Stimulated activated naive CD8-positive, alpha-beta T cell treated with anti-CD3 and anti-CD28 coated beads, Interleukin-15, amount 100 ng/mL, for 72 hours (primary cell): ENCODE results near the gene ITGA1.

Experiments
- ATAC-seq: fragments of 150-1000 bp; cut with Tn5 transposase; 2 replicates; pipeline ENCODE4 v1.10.0; 2021; ENCODE audit warnings: mild to moderate bottlenecking, moderate library complexity
- DNase-seq, 2 donors: peaks; one replicate each; pipeline ENCODE4 v3.0.0; 2021 to 2022
- H3K27ac Mint-ChIP-seq, 2 donors: one replicate each; pipeline ENCODE4 v1.8.0; 2022; ENCODE audit warnings: mild to moderate bottlenecking in 2 of 2, mixed read lengths in 2 of 2, moderate library complexity in 2 of 2
- H3K27me3 Mint-ChIP-seq: one replicate; pipeline ENCODE4 v1.8.0; 2022; ENCODE audit warnings: mixed read lengths
- H3K4me1 Mint-ChIP-seq: one replicate; pipeline ENCODE4 v1.8.0; 2022; ENCODE audit warnings: mild to moderate bottlenecking, mixed read lengths
- H3K4me3 Mint-ChIP-seq, 2 donors: one replicate each; pipeline ENCODE4 v1.8.0; 2022; ENCODE audit warnings: mild to moderate bottlenecking in 2 of 2, mixed read lengths in 2 of 2, moderate library complexity in 1 of 2
- H3K9me3 Mint-ChIP-seq, 2 donors: one replicate each; pipeline ENCODE4 v1.8.0; 2022; ENCODE audit warnings: mixed read lengths in 2 of 2

Gene ITGA1

DNA sequence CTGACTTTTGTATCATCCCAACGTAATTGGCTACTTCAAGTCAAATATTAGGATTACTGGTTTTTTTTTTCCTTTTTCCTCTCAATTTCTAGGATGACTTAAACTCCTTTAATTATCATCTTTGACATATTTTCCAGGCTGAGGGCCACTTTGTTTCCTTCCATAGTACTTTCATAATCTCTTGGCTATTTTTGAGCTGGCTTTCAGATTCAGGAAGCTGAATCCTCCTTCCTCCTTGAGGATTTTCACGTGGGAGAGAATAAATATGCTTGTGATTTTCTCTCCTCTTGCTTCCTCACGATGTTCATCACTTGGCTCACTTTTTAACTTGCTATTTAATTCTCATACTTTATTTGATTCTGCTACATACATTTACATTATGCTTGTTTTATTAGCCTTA lies 88.1 kb downstream of the ITGA1 start:
- no peaks in the 10 kb centered on the region for H3K9me3 Mint-ChIP-seq
- no peaks in the 10 kb centered on the region for H3K4me1 Mint-ChIP-seq
- no peak overlapping the region for H3K27ac Mint-ChIP-seq
- no peaks in the 10 kb centered on the region for H3K27me3 Mint-ChIP-seq
- DNase-seq (no peak), ATAC-seq (no peak)
- no peak overlapping the region for H3K4me3 Mint-ChIP-seq

DNA sequence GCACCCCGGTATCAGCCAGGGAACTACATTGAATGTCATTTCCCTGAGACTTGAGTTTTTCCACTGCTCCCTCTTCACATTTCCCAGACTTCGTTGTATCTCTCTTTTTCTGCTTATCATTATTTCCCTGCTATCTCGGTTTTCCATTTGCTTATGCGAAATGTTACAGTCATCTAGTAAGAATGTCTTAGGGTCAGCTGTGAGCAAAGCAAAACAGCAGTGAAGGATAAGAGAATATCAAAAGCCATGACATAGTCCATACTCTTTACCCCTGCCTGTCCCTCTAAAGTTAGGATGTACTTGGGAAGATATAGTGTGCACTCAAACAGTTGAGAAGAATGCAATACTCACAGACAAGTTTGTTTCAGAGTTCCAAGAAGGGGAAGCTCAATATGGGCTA lies 88.7 kb downstream of the ITGA1 start:
- no peaks in the 10 kb centered on the region for H3K9me3 Mint-ChIP-seq
- no peak for ATAC-seq
- no peaks in the 10 kb centered on the region for H3K27me3 Mint-ChIP-seq
- no peaks in the 10 kb centered on the region for H3K4me1 Mint-ChIP-seq
- DNase-seq: no peak
- H3K4me3 Mint-ChIP-seq: no peak overlapping the region
- H3K27ac Mint-ChIP-seq: no peak overlapping the region

DNA sequence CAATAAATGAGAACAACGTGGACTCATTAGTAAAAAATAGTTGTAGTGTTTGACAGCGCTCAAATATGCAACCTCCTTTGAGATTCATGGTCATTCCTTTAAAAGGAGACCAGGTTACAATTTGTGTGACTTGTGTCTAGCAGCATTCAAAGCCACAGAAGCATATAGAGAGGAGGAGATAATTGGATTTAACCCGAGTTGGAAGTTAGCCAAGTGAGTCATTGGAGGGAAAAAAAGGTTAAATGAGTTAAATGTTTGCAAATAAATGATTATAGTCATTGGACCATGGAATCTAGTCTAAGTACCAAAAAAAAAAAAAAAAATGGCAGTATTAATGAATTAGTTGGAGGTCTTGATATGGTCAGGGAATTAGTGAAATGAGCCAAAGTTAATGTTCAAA lies 90.9 kb downstream of the ITGA1 start:
- Mint-ChIP-seq H3K4me3 (no peak overlapping the region), H3K27me3 (no peaks in the 10 kb centered on the region), H3K4me1 (no peaks in the 10 kb centered on the region), H3K9me3 (no peaks in the 10 kb centered on the region), H3K27ac (no peak overlapping the region)
- ATAC-seq (no peak), DNase-seq (no peak)

DNA sequence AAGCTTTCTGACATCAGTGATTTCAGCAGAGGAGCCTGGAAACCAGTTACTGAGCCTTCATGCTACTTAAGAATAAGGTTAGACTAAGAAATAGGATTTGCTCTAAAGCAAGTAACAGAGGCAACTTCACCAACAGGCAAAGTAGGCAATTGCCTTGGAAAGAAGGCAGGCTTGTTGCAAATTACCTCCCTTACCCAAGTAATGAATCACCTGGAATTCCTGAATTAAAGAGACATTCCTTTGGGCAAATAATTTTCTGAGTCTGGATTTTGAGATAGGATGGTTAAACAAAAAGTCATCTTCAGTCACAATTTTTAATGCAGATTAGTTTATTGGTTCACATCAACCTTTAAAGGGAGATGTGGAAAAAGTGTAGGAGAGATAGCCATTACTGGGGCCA lies 92.8 kb downstream of the ITGA1 start:
- Mint-ChIP-seq H3K27me3 (no peaks in the 10 kb centered on the region), H3K27ac (no peak overlapping the region), H3K9me3 (no peaks in the 10 kb centered on the region), H3K4me1 (no peaks in the 10 kb centered on the region), H3K4me3 (no peak overlapping the region)
- no peak for DNase-seq
- ATAC-seq: no peak

DNA sequence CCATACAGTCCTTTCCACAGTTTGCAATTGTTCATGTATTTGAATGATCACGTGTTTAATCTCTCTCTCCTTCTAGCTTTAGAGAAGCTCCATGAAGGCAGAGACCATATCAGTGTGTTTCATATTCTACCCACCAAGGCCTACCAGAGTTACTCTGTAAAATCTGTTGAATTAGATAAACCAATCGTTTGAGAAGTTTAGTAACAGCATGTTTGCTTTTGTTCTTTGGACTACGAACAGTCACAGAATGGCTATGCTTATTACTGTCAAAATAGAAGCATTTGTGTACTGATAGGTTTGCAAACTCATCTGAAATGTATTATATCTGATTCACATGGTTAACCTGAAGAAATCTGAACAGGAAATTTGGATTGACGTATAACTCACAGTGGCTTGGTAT lies 93.8 kb downstream of the ITGA1 start:
- DNase-seq (no peak), ATAC-seq (no peak)
- H3K27ac Mint-ChIP-seq: no peak overlapping the region
- no peaks in the 10 kb centered on the region for H3K9me3 Mint-ChIP-seq
- H3K4me1 Mint-ChIP-seq: no peaks in the 10 kb centered on the region
- no peak overlapping the region for H3K4me3 Mint-ChIP-seq
- no peaks in the 10 kb centered on the region for H3K27me3 Mint-ChIP-seq

DNA sequence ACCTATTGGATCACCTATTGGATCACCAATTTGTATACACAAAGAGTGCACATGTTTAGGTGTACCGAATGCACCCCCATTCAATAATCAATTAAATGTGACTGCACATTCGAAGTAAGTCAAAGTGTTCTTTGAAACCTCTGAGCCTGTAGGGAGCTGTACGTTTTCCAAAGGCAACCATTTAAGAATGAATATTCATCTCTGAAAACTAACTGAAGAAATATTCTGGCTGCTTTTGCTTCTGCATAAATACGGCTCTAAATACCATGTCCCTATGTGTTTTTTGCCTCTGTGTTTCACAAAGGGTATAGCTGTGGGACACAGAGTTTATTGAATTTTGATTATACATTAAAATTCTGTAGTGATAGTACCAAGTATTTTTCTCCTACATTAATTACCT lies 95.4 kb downstream of the ITGA1 start:
- no peak for ATAC-seq
- H3K4me3 Mint-ChIP-seq: no peak overlapping the region

DNA sequence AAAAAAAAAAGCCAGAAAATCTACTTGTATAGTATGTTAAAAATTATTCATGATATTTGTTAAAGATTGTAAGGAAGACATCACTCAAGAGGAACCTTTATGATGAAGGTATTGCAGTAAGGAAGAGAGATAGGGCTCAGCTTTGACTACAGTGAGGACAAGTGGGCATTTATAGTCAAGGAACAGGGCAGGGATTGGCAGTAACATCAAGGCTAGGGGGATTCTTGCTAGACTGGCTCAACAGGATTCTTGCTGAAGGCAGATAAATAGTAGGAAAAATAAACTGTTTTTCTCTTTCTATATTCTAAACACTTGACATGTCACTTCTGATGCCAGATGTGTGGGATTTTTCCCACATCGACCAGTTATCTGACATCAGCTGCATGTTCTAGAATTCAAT lies 96.7 kb downstream of the ITGA1 start:
- Mint-ChIP-seq H3K9me3 (no peaks in the 10 kb centered on the region), H3K4me1 (no peaks in the 10 kb centered on the region), H3K27me3 (no peaks in the 10 kb centered on the region), H3K4me3 (no peak overlapping the region), H3K27ac (no peak overlapping the region)
- no peak for DNase-seq
- ATAC-seq: no peak

More for the DNA sequence above, 95.4 kb downstream of the ITGA1 start:
- Mint-ChIP-seq H3K27ac (no peak overlapping the region), H3K4me1 (no peaks in the 10 kb centered on the region), H3K27me3 (no peaks in the 10 kb centered on the region), H3K9me3 (no peaks in the 10 kb centered on the region)
- no peak for DNase-seq

DNA sequence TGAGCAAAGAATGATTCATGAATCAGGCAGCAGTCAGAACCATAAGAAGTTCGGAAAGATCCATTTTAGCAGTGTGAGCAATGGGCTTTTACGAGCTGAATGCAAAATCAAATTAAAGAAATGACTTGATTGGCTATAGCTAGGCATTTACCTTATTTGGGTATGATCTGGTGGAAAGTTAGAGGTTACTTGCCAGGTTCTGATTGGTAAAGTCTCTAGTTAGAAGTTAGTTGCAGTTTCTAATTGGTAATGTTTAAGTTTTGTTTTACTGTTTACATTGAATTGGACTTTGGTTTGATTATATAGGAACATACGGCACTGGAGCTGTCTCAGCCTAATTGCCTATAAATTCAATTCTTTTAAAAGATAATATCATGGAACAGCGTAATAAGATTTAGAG lies 97.9 kb downstream of the ITGA1 start:
- H3K9me3 Mint-ChIP-seq: no peaks in the 10 kb centered on the region
- no peaks in the 10 kb centered on the region for H3K4me1 Mint-ChIP-seq
- DNase-seq: no peak
- no peak overlapping the region for H3K4me3 Mint-ChIP-seq
- ATAC-seq: no peak
- no peaks in the 10 kb centered on the region for H3K27me3 Mint-ChIP-seq
- no peak overlapping the region for H3K27ac Mint-ChIP-seq

DNA sequence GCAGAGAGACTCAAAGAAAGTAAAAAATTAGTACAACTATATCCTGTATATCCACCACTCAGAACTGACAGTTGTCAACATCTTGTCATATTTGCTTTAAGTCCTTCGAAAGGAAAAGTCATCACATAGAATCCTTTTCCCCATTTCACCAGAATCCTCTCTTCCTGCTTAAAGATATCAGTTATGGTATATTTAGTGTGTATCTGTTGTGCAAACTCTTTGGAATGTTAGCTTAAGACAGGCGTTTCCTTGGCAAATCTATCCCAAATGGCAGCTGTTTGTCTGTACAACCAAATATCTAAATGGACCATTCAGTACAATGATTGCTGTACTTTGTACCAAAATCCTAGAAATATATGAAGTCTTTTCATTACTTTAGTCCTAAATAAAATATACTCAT lies 98.5 kb downstream of the ITGA1 start:
- no peak for ATAC-seq
- H3K9me3 Mint-ChIP-seq: no peaks in the 10 kb centered on the region
- no peaks in the 10 kb centered on the region for H3K27me3 Mint-ChIP-seq
- no peaks in the 10 kb centered on the region for H3K4me1 Mint-ChIP-seq
- peak overlapping the region in 1 of 2 donors; percentile 27 for H3K27ac Mint-ChIP-seq
- DNase-seq: no peak
- no peak overlapping the region for H3K4me3 Mint-ChIP-seq

DNA sequence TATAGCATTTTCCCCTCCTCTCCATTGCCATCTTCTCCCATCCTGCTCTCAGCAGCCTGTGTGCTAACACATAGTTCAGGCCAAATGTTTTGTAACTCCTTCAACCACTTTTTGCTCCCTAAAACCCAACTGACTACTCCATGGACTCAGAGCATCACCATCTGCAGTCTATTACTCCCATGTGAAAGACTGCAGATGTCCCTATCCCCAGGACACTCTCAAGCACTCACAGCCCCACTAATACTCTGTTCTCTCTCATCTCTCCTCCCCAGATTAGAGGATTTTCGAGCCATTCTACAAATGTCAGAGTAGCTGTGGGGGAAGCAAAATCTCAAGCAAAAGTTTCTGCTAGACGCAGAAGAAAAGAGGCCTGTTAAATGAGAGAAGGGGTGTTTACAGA lies 99.3 kb downstream of the ITGA1 start:
- Mint-ChIP-seq H3K4me3 (no peak overlapping the region), H3K27me3 (no peaks in the 10 kb centered on the region), H3K4me1 (no peaks in the 10 kb centered on the region), H3K27ac (no peak overlapping the region), H3K9me3 (no peaks in the 10 kb centered on the region)
- ATAC-seq (no peak), DNase-seq (no peak)

DNA sequence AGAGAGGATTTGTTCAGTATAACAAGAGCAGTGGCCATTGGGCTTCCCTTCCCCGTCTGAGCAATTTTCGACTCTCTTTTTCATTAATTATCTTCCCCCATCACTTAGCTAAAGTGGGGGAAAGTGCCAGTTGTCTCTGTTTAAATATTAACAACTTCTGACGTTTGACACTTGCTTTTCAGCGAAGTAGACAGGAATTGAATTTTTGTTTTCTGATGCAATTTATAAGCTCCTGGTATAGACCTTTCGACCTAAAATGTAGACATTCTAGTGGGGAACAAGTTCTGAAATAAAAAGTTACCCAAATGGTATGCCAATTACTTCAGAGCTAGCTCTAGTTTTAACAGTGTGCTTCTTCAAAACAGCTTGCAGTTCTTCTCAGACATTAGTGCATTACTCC lies 100.6 kb downstream of the ITGA1 start:
- ATAC-seq (no peak), DNase-seq (no peak)
- Mint-ChIP-seq H3K27ac (no peak overlapping the region), H3K27me3 (no peaks in the 10 kb centered on the region), H3K4me3 (no peak overlapping the region), H3K9me3 (no peaks in the 10 kb centered on the region), H3K4me1 (no peaks in the 10 kb centered on the region)

DNA sequence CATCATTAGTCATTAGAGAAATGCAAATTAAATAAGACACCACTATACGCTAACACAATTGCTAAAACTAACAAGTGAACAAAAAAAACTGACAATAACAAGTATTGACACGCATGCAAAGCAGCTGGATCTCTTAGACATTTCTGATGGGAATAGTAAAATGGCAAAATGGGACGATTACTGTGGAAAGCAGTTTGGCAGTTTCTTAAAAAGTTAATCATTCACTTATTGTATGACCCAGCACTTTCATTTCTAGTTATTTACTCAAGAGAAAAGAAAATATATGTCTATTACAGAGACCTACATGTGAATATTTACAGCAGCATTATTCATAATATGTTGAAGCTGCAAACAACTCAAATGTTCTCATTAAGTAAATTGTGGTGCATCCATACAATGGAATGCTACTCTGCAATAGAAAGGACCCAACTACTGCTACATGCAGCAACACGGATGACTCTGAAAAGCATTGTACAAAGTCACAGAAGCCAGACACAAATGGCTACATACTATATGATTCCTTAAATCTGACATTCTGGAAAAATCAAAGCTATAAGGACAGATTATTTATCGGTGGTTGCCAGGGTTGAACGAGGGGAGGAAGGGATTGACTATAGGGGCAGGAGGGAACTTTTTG lies 104.6 kb downstream of the ITGA1 start:
- ATAC-seq (no peak), DNase-seq (no peak)
- no peaks in the 10 kb centered on the region for H3K27me3 Mint-ChIP-seq
- no peaks in the 10 kb centered on the region for H3K4me1 Mint-ChIP-seq
- no peaks in the 10 kb centered on the region for H3K9me3 Mint-ChIP-seq
- H3K27ac Mint-ChIP-seq: no peak overlapping the region
- no peak overlapping the region for H3K4me3 Mint-ChIP-seq

DNA sequence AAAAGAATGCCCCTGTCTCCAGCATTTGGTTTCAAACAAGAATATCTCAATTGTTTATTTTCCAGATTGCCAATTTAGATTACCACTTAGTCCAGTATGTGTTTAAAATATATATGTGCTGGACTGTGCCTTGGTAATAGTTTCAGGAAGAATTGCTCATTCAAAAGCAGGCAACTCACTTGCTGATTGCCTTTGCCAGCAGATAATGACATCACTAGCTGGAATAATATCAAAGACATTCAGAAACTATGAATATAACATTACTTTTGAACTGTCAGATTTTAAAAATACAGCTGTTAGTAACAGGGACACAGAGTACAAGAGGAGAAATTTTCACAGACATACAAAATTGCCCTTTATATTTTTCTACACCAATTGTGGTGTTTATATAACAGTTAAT lies 105.4 kb downstream of the ITGA1 start:
- no peak for DNase-seq
- Mint-ChIP-seq H3K9me3 (no peaks in the 10 kb centered on the region), H3K4me3 (no peak overlapping the region), H3K27me3 (no peaks in the 10 kb centered on the region), H3K4me1 (no peaks in the 10 kb centered on the region), H3K27ac (no peak overlapping the region)
- ATAC-seq: no peak

DNA sequence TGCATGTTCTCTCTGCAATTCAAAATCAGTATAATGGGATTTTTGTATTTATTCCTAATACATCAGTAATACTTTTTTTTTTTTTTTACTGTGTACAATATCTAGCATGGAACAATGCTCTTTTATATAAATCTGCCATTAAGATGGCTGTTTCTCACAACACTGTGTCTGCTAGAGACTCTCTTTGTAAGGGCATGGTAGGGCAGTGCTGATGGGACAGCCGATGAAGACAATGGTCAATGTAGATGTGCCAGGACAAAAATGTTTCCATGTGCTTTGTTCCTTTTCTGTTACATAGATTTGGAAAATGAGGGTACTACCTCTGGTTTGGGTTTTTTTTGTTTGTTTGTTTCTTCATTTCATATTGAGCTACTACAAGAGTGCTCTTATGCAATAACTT lies 106.1 kb downstream of the ITGA1 start:
- H3K27me3 Mint-ChIP-seq: no peaks in the 10 kb centered on the region
- ATAC-seq (no peak), DNase-seq (no peak)
- H3K27ac Mint-ChIP-seq: no peak overlapping the region
- H3K4me1 Mint-ChIP-seq: no peaks in the 10 kb centered on the region
- no peaks in the 10 kb centered on the region for H3K9me3 Mint-ChIP-seq
- H3K4me3 Mint-ChIP-seq: no peak overlapping the region

DNA sequence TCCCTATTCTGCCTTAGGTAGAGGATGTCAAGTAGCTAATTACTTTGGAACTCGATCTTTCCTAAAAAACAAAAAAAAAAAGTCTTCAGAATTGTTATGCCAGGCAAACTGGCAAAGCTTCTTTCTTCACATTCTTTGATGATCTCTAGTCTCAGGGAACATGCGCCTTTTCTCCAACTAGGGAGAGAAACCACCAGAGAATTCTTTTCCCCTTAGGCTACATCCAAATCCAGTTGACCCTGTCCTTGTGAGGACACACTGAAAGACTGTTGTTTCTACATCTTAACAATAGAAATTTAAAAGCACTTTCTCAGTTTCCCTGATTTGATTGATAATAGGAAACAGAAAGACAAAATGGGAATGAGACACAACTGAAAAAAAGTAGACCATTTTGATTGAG lies 106.7 kb downstream of the ITGA1 start:
- no peaks in the 10 kb centered on the region for H3K4me1 Mint-ChIP-seq
- no peak overlapping the region for H3K27ac Mint-ChIP-seq
- H3K9me3 Mint-ChIP-seq: no peaks in the 10 kb centered on the region
- no peaks in the 10 kb centered on the region for H3K27me3 Mint-ChIP-seq
- no peak for ATAC-seq
- no peak overlapping the region for H3K4me3 Mint-ChIP-seq
- no peak for DNase-seq

DNA sequence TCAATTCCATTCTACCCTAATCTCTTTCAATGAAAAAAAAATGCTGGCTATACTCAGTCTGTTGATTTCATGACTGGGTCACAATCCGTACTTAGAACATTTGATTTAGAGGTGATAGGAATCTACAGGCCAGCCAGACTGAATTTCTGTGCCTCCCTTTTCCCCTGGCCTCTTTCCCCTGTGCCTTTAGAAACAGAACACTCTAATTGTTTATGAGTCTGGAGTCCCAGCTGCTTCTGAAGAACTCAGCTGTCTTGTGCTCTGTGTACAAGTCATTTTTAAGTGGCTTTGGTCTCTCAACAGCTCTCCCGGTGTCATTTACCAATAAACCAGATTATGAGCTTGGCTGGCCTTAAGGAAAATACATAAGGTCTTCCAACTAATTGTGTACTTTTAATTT lies 107.4 kb downstream of the ITGA1 start:
- ATAC-seq (no peak), DNase-seq (no peak)
- no peaks in the 10 kb centered on the region for H3K9me3 Mint-ChIP-seq
- H3K27ac Mint-ChIP-seq: no peak overlapping the region
- no peaks in the 10 kb centered on the region for H3K4me1 Mint-ChIP-seq
- H3K27me3 Mint-ChIP-seq: no peaks in the 10 kb centered on the region
- H3K4me3 Mint-ChIP-seq: no peak overlapping the region

DNA sequence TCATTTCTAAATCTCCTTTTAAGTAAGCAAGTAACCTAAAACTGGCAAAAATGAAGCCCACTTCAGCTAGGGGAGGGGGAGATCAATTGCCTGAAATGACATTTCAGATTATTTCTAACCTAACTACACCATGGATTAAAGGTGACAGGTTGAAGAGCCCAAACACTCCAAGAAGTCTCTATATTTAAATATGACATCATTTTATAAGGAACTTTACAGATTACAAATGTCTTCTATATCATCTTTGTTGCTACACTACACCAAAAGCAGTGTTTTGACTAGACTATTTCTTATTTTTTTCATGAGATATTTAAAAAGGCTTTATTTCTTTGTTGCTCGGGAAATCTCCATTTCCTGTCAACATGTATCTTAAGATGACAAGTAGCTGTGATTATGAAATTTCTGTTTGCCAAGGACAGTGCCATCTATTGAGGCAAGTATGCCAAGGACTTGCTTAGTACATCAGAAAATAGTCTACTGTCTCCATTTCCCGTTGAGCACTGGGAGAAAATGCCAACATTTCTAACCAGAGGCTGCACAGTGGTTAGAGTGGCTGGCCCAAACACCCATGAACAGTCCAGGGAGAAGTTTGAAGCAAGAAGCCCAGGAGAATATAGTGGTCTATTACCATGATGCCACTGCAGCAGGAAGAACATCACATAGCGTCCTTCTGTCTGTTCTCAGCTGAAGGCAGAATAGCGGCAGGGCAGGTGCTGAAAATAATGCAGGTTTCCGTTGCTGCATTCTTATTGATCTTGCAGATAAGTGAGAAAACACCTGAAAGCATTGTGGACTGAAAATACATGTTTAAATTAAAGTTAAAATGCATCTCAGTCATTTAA lies 108.1 kb downstream of the ITGA1 start:
- DNase-seq (no peak), ATAC-seq (no peak)
- Mint-ChIP-seq H3K4me1 (no peaks in the 10 kb centered on the region), H3K27me3 (no peaks in the 10 kb centered on the region), H3K9me3 (peaks cover under 1% of the 10 kb centered on the region in 2 donors), H3K4me3 (no peak overlapping the region), H3K27ac (no peak overlapping the region)
